ENCODE data around the gene NMNAT2. TPM values are rescaled to one million over a fixed set of nuclear protein-coding genes. Genes with fewer than 3 reads are reported as not detected.

NMNAT2 gene
- total RNA-seq, 1 experiment from 2014 or later, result 11.4 TPM

- Histone ChIP-seq H3K23ac (ENCODE audit: insufficient read length, low read depth, low read length) (no peak overlapping the region), H3K14ac (ENCODE audit: insufficient read depth, low read length) (no peak overlapping the region), H3K18ac (ENCODE audit: insufficient read length, low read depth, low read length) (no peak overlapping the region), H2BK15ac (ENCODE audit: low read depth, low read length) (no peak overlapping the region), H3K4ac (ENCODE audit: low read depth, low read length) (no peak overlapping the region), H2BK120ac (ENCODE audit: low read depth, low read length, poor library complexity, severe bottlenecking) (no peak overlapping the region), H2BK12ac (ENCODE audit: insufficient read length, low read depth, low read length) (no peak overlapping the region), H3K79me1 (ENCODE audit: insufficient read depth, low read depth, low read length, poor library complexity, severe bottlenecking) (no peaks in the 10 kb centered on the region), H2BK5ac (ENCODE audit: insufficient read length, low read length) (no peak overlapping the region), H4K91ac (ENCODE audit: insufficient read length, low read depth, low read length) (no peak overlapping the region), H4K5ac (ENCODE audit: insufficient read length, low read depth, low read length) (no peak overlapping the region), H3K56ac (ENCODE audit: insufficient read length, low read depth, low read length) (no peak overlapping the region), H3K79me2 (ENCODE audit: insufficient read depth, low read length) (no peaks in the 10 kb centered on the region), H3K4me1 (ENCODE audit: insufficient read depth, low read length) (peaks cover 18% of the 10 kb centered on the region; the same call in 1 of the 2 replicates), H2BK20ac (ENCODE audit: low read depth, low read length, poor library complexity, severe bottlenecking) (no peak overlapping the region), H4K20me1 (ENCODE audit: control insufficient read depth, insufficient read depth, insufficient read length) (no peaks in the 10 kb centered on the region), H4K8ac (replicated peaks; ENCODE audit: insufficient read length, low read depth, low read length) (no peak overlapping the region), H3T11ph (ENCODE audit: low read length) (no peak overlapping the region), H3K27ac (ENCODE audit: insufficient read length, low read depth, low read length) (no peak overlapping the region), H3K9ac (ENCODE audit: extremely low read depth, insufficient read length, low read length) (no peak overlapping the region), H3K9me3 (ENCODE audit: control insufficient read depth, low read depth, low read length) (no peaks in the 10 kb centered on the region), H2AFZ (ENCODE audit: low read length) (no peak overlapping the region), H2AK5ac (ENCODE audit: insufficient read length, low read length) (peak overlapping the region; percentile 89), H3K27me3 (ENCODE audit: insufficient read depth, low read length) (no peaks in the 10 kb centered on the region), H3K23me2 (ENCODE audit: insufficient read length, low read depth, low read length, poor library complexity, severe bottlenecking) (no peaks in the 10 kb centered on the region), H3K4me2 (ENCODE audit: insufficient read depth, insufficient read length, low read length) (no peak overlapping the region)
- peaks cover 2 to 12% (median 4%) of the 10 kb centered on the region in 3 experiments; a peak in 5 of 7 replicates for H3K36me3 Mint-ChIP-seq (ENCODE audit: insufficient read depth in 1 of 3, low read depth in 3 of 3)
- no peak overlapping the region; a peak in 1 of 7 replicates for H3K27ac Mint-ChIP-seq
- peaks cover 27 to 32% of the 10 kb centered on the region in 2 experiments for H3K4me1 Mint-ChIP-seq
- H3K4me3 Mint-ChIP-seq, result no peak overlapping the region
- WGBS (ENCODE audit: extremely low coverage, insufficient read length, low lambda C conversion rate), result no CpG with 5 or more reads among the region's 1 CpG
- peak; percentile 42 for DNase-seq
- H3K9me3 Mint-ChIP-seq, result no peaks in the 10 kb centered on the region; a peak in 2 of 5 replicates
- peaks cover 2% of the 10 kb centered on the region; the same call in 1 of the 2 replicates for H3K27me3 Mint-ChIP-seq (ENCODE audit: low read depth)
- TF ChIP-seq CTCF (conservative IDR thresholded peaks at IDR 0.05), result no peak
Observed at GRCh38 chr1:183353597-183353996, 64.6 kb downstream of the NMNAT2 start.
